Sigmoid colon (tissue), 4 donors: ENCODE measurements around the gene TPST1.

Experiments used
- POLR2A ChIP-seq, 2 donors: fragments of 450-650 bp; IDR thresholded peaks; one replicate each; pipeline ENCODE4 v1.6.1; 2016; ENCODE audit warnings: antibody characterized with exemption in 2 of 2, mild to moderate bottlenecking in 2 of 2, moderate library complexity in 2 of 2
- POLR2AphosphoS5 ChIP-seq, 4 donors: sonication (generic); formaldehyde crosslinking; IDR thresholded peaks; one replicate each; pipeline ENCODE4 v1.6.1; 2017; ENCODE audit warnings: antibody characterized with exemption in 4 of 4
- TF ChIP-seq, protein P1 (sequence below), 4 experiments: fragments of 450-650 bp in 3 of 4; fragments of 200-600 bp in 1 of 4; IDR thresholded peaks; one replicate each; pipeline ENCODE4 v1.5.1; 2016 to 2019; ENCODE audit warnings: antibody characterized with exemption in 4 of 4, mild to moderate bottlenecking in 3 of 4, moderate library complexity in 2 of 4

DNA sequence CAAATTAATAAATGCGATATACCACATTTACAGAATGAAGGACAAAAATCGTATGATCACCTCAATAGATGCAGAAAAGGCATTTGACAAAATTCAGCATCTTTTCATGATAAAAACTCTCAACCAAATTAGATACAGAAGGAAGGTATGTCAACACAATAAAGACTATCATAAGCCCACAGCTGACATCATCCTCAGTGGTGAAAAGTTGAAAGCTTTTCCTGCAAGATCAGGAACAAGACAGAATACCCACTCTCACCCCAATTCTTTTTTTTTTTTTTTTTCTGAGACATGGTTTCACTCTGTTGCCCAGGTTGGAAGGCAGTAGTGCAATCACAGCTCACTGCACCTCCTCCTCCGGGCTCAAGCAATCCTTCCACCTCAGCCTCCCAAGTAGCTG, 67.2 kb downstream of the TPST1 start:
- TF ChIP-seq, protein P1, sequence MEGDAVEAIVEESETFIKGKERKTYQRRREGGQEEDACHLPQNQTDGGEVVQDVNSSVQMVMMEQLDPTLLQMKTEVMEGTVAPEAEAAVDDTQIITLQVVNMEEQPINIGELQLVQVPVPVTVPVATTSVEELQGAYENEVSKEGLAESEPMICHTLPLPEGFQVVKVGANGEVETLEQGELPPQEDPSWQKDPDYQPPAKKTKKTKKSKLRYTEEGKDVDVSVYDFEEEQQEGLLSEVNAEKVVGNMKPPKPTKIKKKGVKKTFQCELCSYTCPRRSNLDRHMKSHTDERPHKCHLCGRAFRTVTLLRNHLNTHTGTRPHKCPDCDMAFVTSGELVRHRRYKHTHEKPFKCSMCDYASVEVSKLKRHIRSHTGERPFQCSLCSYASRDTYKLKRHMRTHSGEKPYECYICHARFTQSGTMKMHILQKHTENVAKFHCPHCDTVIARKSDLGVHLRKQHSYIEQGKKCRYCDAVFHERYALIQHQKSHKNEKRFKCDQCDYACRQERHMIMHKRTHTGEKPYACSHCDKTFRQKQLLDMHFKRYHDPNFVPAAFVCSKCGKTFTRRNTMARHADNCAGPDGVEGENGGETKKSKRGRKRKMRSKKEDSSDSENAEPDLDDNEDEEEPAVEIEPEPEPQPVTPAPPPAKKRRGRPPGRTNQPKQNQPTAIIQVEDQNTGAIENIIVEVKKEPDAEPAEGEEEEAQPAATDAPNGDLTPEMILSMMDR (IDR thresholded peaks at IDR 0.05): no peak
- TF ChIP-seq POLR2AphosphoS5 (IDR thresholded peaks at IDR 0.05) (no peak), POLR2A (IDR thresholded peaks at IDR 0.05) (no peak)
